GM20000 (cell line): ENCODE data around the gene TRPC4AP.

Experiments used
- DNase-seq: peaks from one replicate; pipeline ENCODE4 v3.0.0; 2012; ENCODE audit warnings: low spot score
- CTCF ChIP-seq: IDR thresholded peaks from 2 replicates; pipeline ENCODE4 v1.5.1; 2012; ENCODE audit warnings: mild to moderate bottlenecking, control low read depth; ENCODE audit errors: extremely low read depth, missing control alignments

Gene TRPC4AP

DNA sequence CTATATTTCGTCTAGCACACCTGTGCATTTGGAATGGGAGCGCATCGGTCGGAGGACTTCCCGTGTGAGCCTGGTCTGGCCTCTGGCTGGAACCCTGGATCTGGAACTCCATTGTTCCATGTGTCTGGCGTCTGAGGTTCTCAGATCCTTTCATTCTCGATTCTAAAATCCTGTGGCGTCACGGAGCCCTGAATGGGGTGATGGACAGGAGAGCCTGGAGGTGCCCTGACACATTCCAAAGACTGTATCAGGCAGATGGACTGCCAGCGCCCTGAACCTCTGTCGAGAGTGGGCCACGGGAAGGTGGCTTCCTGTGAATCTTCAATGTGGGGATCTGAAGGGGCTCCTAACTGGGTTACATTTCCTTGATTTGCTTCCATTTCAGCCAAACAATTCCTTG, 116.3 kb downstream of the TRPC4AP start:
- no peak for DNase-seq
- no peak for TF ChIP-seq CTCF

- TF ChIP-seq CTCF = no peak
- no peak for DNase-seq
Observed at GRCh38 chr20:34974246-34974645, 118.4 kb downstream of the TRPC4AP start.

- TF ChIP-seq CTCF = no peak
- no peak for DNase-seq
Observed at GRCh38 chr20:34971561-34972235, 120.9 kb downstream of the TRPC4AP start.

GRCh38 chr20:34970846-34971560, 121.6 kb downstream of the TRPC4AP start:
- DNase-seq = no peak
- TF ChIP-seq CTCF = no peak

GRCh38 chr20:34970193-34970840, 122.3 kb downstream of the TRPC4AP start:
- no peak for DNase-seq
- no peak for TF ChIP-seq CTCF

GRCh38 chr20:34968042-34968775, 124.4 kb downstream of the TRPC4AP start:
- TF ChIP-seq CTCF = no peak
- DNase-seq = no peak

DNA sequence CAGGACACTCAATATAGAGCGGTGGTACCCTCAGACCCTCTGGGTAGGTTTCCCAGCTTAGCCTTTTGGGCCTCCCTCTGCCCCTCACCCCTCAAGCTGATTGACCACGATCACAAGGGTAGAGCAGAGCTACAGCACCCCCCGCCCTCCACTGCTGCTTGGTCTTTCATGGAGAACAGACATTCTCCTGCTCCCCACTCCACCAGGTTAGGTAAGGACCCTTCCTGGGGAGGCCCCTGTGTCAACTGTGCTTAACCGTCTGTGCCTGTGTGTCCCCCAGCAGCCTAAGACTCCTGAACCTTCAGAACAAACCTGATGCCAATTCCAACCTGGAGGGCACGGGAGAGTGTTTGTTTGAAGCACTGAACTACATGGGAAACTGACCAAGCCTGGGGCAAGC, 125.2 kb downstream of the TRPC4AP start:
- no peak for DNase-seq
- TF ChIP-seq CTCF = no peak
